Astrocyte of the hippocampus (primary cell): ENCODE results near the gene IP6K1.
"Not testable (repeated sequence)": the region's sequence is repeated elsewhere in the genome, so short reads cannot be mapped to it uniquely, and the experiment has no call there.

ENCODE experiments used
- DNase-seq: peaks from one replicate; pipeline ENCODE4 v3.0.0; 2011; ENCODE audit warnings: low read depth, low spot score

The IP6K1 gene

GRCh38 chr3:49689046-49689907 lies 97.1 kb downstream of the IP6K1 start, which contains the start of the genes MST1 and RNF123:
Gene MST1, minus strand, starts transcription at chr3:49689474. Its CDS starts 783 bp downstream, at chr3:49688691.
Gene RNF123, plus strand, starts transcription at chr3:49689557. Its CDS starts 1,609 bp downstream, at chr3:49691166.
- DNase-seq: peak; percentile 97

GRCh38 chr3:49688338-49689045 lies 97.8 kb downstream of the IP6K1 start:
- DNase-seq: not testable (repeated sequence)

GRCh38 chr3:49687424-49687795 lies 98.9 kb downstream of the IP6K1 start:
- DNase-seq: not testable (repeated sequence)

GRCh38 chr3:49686769-49687423 lies 99.4 kb downstream of the IP6K1 start:
- DNase-seq: peak; percentile 67

- not testable (repeated sequence) for DNase-seq
These were observed 100.0 kb downstream of the IP6K1 start for GRCh38 chr3:49686346-49686745.

GRCh38 chr3:49685846-49686245 lies 100.5 kb downstream of the IP6K1 start:
- not testable (repeated sequence) for DNase-seq

GRCh38 chr3:49685103-49685502 lies 101.2 kb downstream of the IP6K1 start:
- not testable (repeated sequence) for DNase-seq

GRCh38 chr3:49684453-49684852 lies 101.9 kb downstream of the IP6K1 start:
- DNase-seq: not testable (repeated sequence)

- DNase-seq: no peak
These were observed 103.2 kb downstream of the IP6K1 start for GRCh38 chr3:49683162-49683561.

- DNase-seq: no peak
These were observed 104.8 kb downstream of the IP6K1 start for GRCh38 chr3:49681543-49681942.

- no peak for DNase-seq
These were observed 105.2 kb downstream of the IP6K1 start for GRCh38 chr3:49681232-49681522.

GRCh38 chr3:49680493-49681231 lies 105.7 kb downstream of the IP6K1 start:
- DNase-seq: no peak

GRCh38 chr3:49675912-49676311 lies 110.4 kb downstream of the IP6K1 start:
- no peak for DNase-seq

GRCh38 chr3:49674497-49674983 lies 111.8 kb downstream of the IP6K1 start:
- DNase-seq: no peak
